ENCODE measurements around the gene ETHE1.

The ETHE1 gene

GRCh38 chr19:43464134-43464775 is 62.7 kb downstream of the ETHE1 start:
- no peak for TF ChIP-seq CTCF (IDR thresholded peaks at IDR 0.05)

GRCh38 chr19:43463381-43464133 is 63.4 kb downstream of the ETHE1 start:
- no peak for TF ChIP-seq CTCF (IDR thresholded peaks at IDR 0.05)

GRCh38 chr19:43462785-43463380 is 64.1 kb downstream of the ETHE1 start:
- TF ChIP-seq CTCF (IDR thresholded peaks at IDR 0.05): no peak

GRCh38 chr19:43462383-43462782 is 64.6 kb downstream of the ETHE1 start:
- no peak for TF ChIP-seq CTCF (IDR thresholded peaks at IDR 0.05)

GRCh38 chr19:43461303-43461702 is 65.7 kb downstream of the ETHE1 start:
- TF ChIP-seq CTCF (IDR thresholded peaks at IDR 0.05): no peak

GRCh38 chr19:43460362-43461016 is 66.5 kb downstream of the ETHE1 start:
- TF ChIP-seq CTCF (IDR thresholded peaks at IDR 0.05): no peak

- no peak for TF ChIP-seq CTCF (IDR thresholded peaks at IDR 0.05)
These were observed 69.2 kb downstream of the ETHE1 start for GRCh38 chr19:43457809-43458208.
